Neuronal stem cell (in vitro differentiated cells): ENCODE measurements around the gene DHRS9.

Experiments
- DNase-seq: peaks from one replicate; pipeline ENCODE4 v3.0.0-alpha.2; 2013; ENCODE audit warnings: low spot score
- H2AFZ ChIP-seq: one replicate; pipeline ENCODE4 v1.6.1; 2013; ENCODE audit warnings: mild to moderate bottlenecking, low read length, inconsistent platforms
- H2AK5ac ChIP-seq: 2 replicates; pipeline ENCODE4 v1.6.1; 2013; ENCODE audit warnings: low read depth, mild to moderate bottlenecking, inconsistent platforms, low read length, moderate library complexity, mixed read lengths
- H2BK120ac ChIP-seq: 2 replicates; pipeline ENCODE4 v1.6.1; 2013; ENCODE audit warnings: low read depth, mild to moderate bottlenecking, inconsistent platforms, low read length, moderate library complexity, mixed read lengths
- H2BK12ac ChIP-seq: one replicate; pipeline ENCODE4 v1.6.1; 2013; ENCODE audit warnings: low read length, inconsistent platforms
- H2BK15ac ChIP-seq: 2 replicates; pipeline ENCODE4 v1.6.1; 2013; ENCODE audit warnings: mild to moderate bottlenecking, low read length, inconsistent platforms, mixed read lengths
- H2BK5ac ChIP-seq: one replicate; pipeline ENCODE4 v1.6.1; 2013; ENCODE audit warnings: inconsistent platforms, mild to moderate bottlenecking, low read length, moderate library complexity
- H3K14ac ChIP-seq: one replicate; pipeline ENCODE4 v1.6.1; 2013; ENCODE audit warnings: low read length, inconsistent platforms
- H3K18ac ChIP-seq: 2 replicates; pipeline ENCODE4 v1.6.1; 2013; ENCODE audit warnings: low read length, inconsistent platforms
- H3K23ac ChIP-seq: 2 replicates; pipeline ENCODE4 v1.6.1; 2013; ENCODE audit warnings: low read depth, mild to moderate bottlenecking, mixed read lengths, low read length, inconsistent platforms; ENCODE audit not compliant: poor library complexity
- H3K27ac ChIP-seq: replicated peaks from 3 replicates; pipeline ENCODE4 v1.5.1; 2013; ENCODE audit warnings: low read length, inconsistent platforms
- H3K27me3 ChIP-seq, 3 experiments: 2 replicates each; pipeline ENCODE4 v1.6.1; 2013; ENCODE audit warnings: low read length in 3 of 3, mild to moderate bottlenecking in 2 of 3, inconsistent platforms in 1 of 3, low read depth in 1 of 3, mixed read lengths in 1 of 3, moderate library complexity in 1 of 3; ENCODE audit not compliant: control insufficient read depth in 3 of 3, insufficient read depth in 3 of 3
- H3K36me3 ChIP-seq, 2 donors: replicated peaks in 1 of 2; 2 replicates each; pipeline ENCODE4 v1.6.1; 2013; ENCODE audit warnings: low read length in 2 of 2; ENCODE audit not compliant: control insufficient read depth in 2 of 2, insufficient read depth in 2 of 2
- H3K4ac ChIP-seq: 2 replicates; pipeline ENCODE4 v1.6.1; 2013; ENCODE audit warnings: inconsistent platforms, mild to moderate bottlenecking, low read length, moderate library complexity
- H3K4me1 ChIP-seq, 2 donors: 1 replicate in 1 of 2; 2 replicates in 1 of 2; pipeline ENCODE4 v1.6.1; 2013; ENCODE audit warnings: low read length in 2 of 2, low read depth in 1 of 2; ENCODE audit not compliant: control insufficient read depth in 2 of 2, insufficient read depth in 1 of 2
- H3K4me2 ChIP-seq: one replicate; pipeline ENCODE4 v1.6.1; 2013; ENCODE audit warnings: mild to moderate bottlenecking, low read length, inconsistent platforms; ENCODE audit not compliant: insufficient read depth, poor library complexity, severe bottlenecking
- H3K4me3 ChIP-seq, 2 donors: 2 replicates each; pipeline ENCODE4 v1.5.1; 2013; ENCODE audit warnings: low read length in 2 of 2, mild to moderate bottlenecking in 2 of 2, inconsistent platforms in 1 of 2, moderate library complexity in 1 of 2
- H3K79me1 ChIP-seq: one replicate; pipeline ENCODE4 v1.6.1; 2013; ENCODE audit warnings: low read depth, mild to moderate bottlenecking, inconsistent platforms, low read length, moderate library complexity
- H3K9ac ChIP-seq: one replicate; pipeline ENCODE4 v1.6.1; 2013; ENCODE audit warnings: mild to moderate bottlenecking, low read depth, low read length, inconsistent platforms; ENCODE audit not compliant: poor library complexity
- H3K9me3 ChIP-seq, 2 donors: replicated peaks in 1 of 2; 2 replicates each; pipeline versions ENCODE3 to v1.6.1; 2013; ENCODE audit warnings: low read length in 2 of 2, mild to moderate bottlenecking in 2 of 2, inconsistent platforms in 1 of 2, low read depth in 1 of 2, mixed read lengths in 1 of 2, moderate library complexity in 1 of 2; ENCODE audit not compliant: control insufficient read depth in 2 of 2, insufficient read depth in 1 of 2
- H4K8ac ChIP-seq: one replicate; pipeline ENCODE4 v1.6.1; 2013; ENCODE audit warnings: low read depth, mild to moderate bottlenecking, inconsistent platforms, low read length, moderate library complexity
- H4K91ac ChIP-seq: one replicate; pipeline ENCODE4 v1.6.1; 2013; ENCODE audit warnings: low read length, low read depth, mild to moderate bottlenecking, inconsistent platforms; ENCODE audit not compliant: poor library complexity
- WGBS, 2 donors: extraction: QIAGEN DNeasy Blood & Tissue Kit; methylation state at CpG; one replicate each; pipeline ENCODE4 v1.1.7; 2013; ENCODE audit warnings: missing lambda C conversion rate in 2 of 2, mixed read lengths in 1 of 2; ENCODE audit not compliant: insufficient read length in 2 of 2, insufficient replicate concordance in 1 of 2; ENCODE audit errors: extremely low coverage in 2 of 2; 5-methylcytosine and 5-hydroxymethylcytosine counted together

Gene DHRS9

DNA sequence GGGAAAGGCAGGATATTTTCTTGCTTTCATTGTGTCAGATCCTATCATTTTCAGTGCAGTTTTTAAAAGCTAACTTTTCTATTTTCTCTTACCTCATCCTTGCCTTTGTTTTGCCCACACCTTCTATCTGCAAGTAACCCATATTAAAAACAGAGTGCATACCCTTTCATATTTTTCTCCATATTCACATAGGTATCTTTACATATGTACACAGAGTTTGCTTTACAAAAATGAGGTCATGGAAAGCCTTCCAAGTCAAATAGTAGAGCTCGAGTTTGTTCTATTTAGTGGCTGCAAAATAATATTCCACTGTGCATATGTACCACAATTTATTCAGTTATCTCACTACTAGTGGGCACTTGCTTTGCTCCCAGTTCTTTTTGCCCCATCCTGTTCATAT, 3.9 kb upstream of the DHRS9 start:
- Histone ChIP-seq H3K27ac (no peak overlapping the region), H3K4me1 (no peaks in the 10 kb centered on the region), H2BK15ac (no peak overlapping the region), H4K91ac (no peak overlapping the region), H3K9me3 (no peaks in the 10 kb centered on the region), H3K27me3 (no peaks in the 10 kb centered on the region), H3K4ac (no peak overlapping the region), H2AK5ac (no peak overlapping the region), H4K8ac (no peak overlapping the region), H3K36me3 (no peaks in the 10 kb centered on the region), H2BK120ac (no peak overlapping the region), H3K79me1 (no peaks in the 10 kb centered on the region), H2AFZ (no peak overlapping the region), H3K4me2 (no peak overlapping the region), H3K14ac (no peak overlapping the region), H3K4me3 (no peak overlapping the region), H3K18ac (no peak overlapping the region), H2BK12ac (no peak overlapping the region), H3K9ac (no peak overlapping the region), H2BK5ac (no peak overlapping the region), H3K23ac (no peak overlapping the region)
- no peak for DNase-seq
- WGBS, 2 donors, result no CpG with 5 or more reads among the region's 1 CpG

DNA sequence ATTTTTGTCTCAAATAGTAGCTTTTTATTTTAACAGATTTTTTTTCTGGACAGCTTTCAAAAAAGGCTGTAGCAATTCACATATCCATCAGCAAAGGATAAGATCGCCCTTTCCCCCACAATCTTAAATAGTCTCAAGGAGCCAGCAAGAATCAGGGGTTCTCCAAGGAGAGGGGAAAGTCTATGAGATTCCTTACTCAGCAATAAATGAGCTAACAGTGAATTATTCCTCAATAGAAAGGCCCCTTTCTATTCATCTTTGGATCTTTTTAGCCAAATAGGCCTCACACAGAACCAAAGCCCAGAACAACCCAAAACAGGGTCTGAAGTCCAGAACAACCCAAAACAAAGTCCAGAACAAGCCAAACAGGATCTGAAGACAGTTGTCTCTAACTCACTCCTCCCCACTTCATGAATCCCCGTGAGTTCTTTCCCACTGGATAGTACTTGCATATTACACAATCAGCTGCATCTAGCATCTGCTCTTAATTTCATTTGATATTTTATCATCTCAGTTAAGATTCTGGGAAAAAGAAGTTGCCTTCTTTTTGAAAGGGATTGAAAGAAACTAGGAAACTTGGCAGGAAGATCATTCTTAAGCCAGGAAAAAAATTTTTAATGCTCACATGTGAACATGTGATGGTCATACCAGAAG, 3.4 kb upstream of the DHRS9 start:
- Histone ChIP-seq H3K27ac (no peak overlapping the region), H3K4me1 (no peaks in the 10 kb centered on the region), H3K27me3 (no peaks in the 10 kb centered on the region), H3K36me3 (no peaks in the 10 kb centered on the region), H2BK5ac (no peak overlapping the region), H2BK120ac (no peak overlapping the region), H3K23ac (no peak overlapping the region), H3K18ac (no peak overlapping the region), H3K9me3 (no peaks in the 10 kb centered on the region), H3K4me2 (no peak overlapping the region), H3K14ac (no peak overlapping the region), H3K4me3 (no peak overlapping the region), H2BK15ac (no peak overlapping the region), H3K9ac (no peak overlapping the region), H3K4ac (no peak overlapping the region), H2AK5ac (no peak overlapping the region), H4K91ac (no peak overlapping the region), H4K8ac (no peak overlapping the region), H3K79me1 (no peaks in the 10 kb centered on the region), H2BK12ac (no peak overlapping the region), H2AFZ (no peak overlapping the region)
- WGBS, 2 donors, result no CpG with 5 or more reads among the region's 2 CpGs
- DNase-seq, result no peak

DNA sequence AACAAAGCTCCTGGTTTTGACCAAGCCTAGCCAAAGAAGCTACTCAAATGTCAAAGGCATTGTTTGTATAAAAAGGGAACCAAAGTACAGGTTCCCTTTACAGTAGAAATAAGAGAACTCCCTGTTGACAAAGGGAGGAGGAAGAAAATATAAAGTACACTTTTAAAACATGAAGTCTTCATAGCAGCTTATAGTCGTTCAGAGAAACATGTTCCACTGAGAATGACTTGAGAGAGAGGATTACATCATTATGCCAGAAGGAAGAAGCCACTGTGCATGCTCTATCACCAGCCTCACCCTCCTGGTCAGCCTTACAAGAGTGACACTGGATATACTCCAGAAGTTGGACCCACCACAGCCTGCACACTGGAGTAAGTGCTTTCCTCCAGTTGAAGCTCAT, 2.5 kb upstream of the DHRS9 start:
- Histone ChIP-seq H3K79me1 (no peaks in the 10 kb centered on the region), H3K36me3 (no peaks in the 10 kb centered on the region), H4K91ac (no peak overlapping the region), H2BK12ac (no peak overlapping the region), H2BK15ac (no peak overlapping the region), H4K8ac (no peak overlapping the region), H3K4me1 (no peaks in the 10 kb centered on the region), H3K23ac (no peak overlapping the region), H3K4me3 (no peak overlapping the region), H3K14ac (no peak overlapping the region), H3K9me3 (no peaks in the 10 kb centered on the region), H3K27ac (no peak overlapping the region), H2BK5ac (no peak overlapping the region), H3K27me3 (no peaks in the 10 kb centered on the region), H3K4ac (no peak overlapping the region), H3K4me2 (no peak overlapping the region), H2AK5ac (no peak overlapping the region), H2AFZ (no peak overlapping the region), H3K9ac (no peak overlapping the region), H3K18ac (no peak overlapping the region), H2BK120ac (no peak overlapping the region)
- no peak for DNase-seq
- no CpG with 5 or more reads among the region's 1 CpG for WGBS, 2 donors

DNA sequence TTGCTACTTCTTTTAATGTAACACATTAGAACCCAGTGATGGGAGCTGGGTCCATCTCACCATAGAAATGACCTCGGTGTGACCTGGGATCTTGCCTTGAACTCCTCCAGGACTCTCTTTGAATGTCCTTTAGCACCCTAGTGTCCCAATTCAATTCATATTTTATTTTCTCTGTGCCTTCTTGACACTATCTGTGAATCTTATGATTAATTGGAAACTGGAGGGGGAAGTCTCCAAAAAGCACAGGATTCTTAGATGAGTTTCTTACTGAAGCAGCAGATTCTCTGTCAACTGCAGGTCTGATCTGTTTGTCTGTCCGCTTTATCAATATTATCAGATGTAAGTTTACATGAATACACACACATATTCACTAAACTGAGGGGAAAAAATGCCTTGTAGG, 470 bp downstream of the DHRS9 start:
- Histone ChIP-seq H3K4me3 (no peak overlapping the region), H3K23ac (no peak overlapping the region), H3K27me3 (no peaks in the 10 kb centered on the region), H4K91ac (no peak overlapping the region), H2AK5ac (no peak overlapping the region), H3K27ac (no peak overlapping the region), H2BK120ac (no peak overlapping the region), H3K79me1 (no peaks in the 10 kb centered on the region), H3K4me2 (no peak overlapping the region), H3K36me3 (no peaks in the 10 kb centered on the region), H2BK5ac (no peak overlapping the region), H2BK12ac (no peak overlapping the region), H3K4me1 (no peaks in the 10 kb centered on the region), H3K9me3 (no peaks in the 10 kb centered on the region), H3K18ac (no peak overlapping the region), H3K14ac (no peak overlapping the region), H3K4ac (no peak overlapping the region), H2AFZ (no peak overlapping the region), H2BK15ac (no peak overlapping the region), H3K9ac (no peak overlapping the region), H4K8ac (no peak overlapping the region)
- WGBS, 2 donors, result no CpG with 5 or more reads among the region's 2 CpGs
- no peak for DNase-seq
